ENCODE measurements around the gene GAS7.

- TF ChIP-seq CTCF (IDR thresholded peaks at IDR 0.05) (no peak), POLR2A (IDR thresholded peaks at IDR 0.05) (no peak)
Measured at GRCh38 chr17:10035885-10036284, 162.5 kb downstream of the GAS7 start.
